AG20443 (cell line): ENCODE results near the gene ICOSLG.
"Not testable (repeated sequence)": the region's sequence is repeated elsewhere in the genome, so short reads cannot be mapped to it uniquely, and the experiment has no call there.

Source experiments
- DNase-seq: peaks from one replicate; pipeline ENCODE4 v3.0.0; 2012; ENCODE audit warnings: low spot score, mixed read lengths

ICOSLG gene

GRCh38 chr21:44240842-44241241 is at the start of gene ICOSLG:
Gene ICOSLG (minus strand): TSS chr21:44240943. CDS start chr21:44240817, 126 bp downstream.
- not testable (repeated sequence) for DNase-seq

- DNase-seq: no peak
Observed at GRCh38 chr21:44289381-44290010, 48.8 kb upstream of the ICOSLG start.

- no peak for DNase-seq
Observed at GRCh38 chr21:44288251-44289110, 47.7 kb upstream of the ICOSLG start.

GRCh38 chr21:44286716-44287632 is 46.2 kb upstream of the ICOSLG start:
- DNase-seq: no peak

- no peak for DNase-seq
Observed at GRCh38 chr21:44286086-44286715, 45.5 kb upstream of the ICOSLG start.

GRCh38 chr21:44285138-44285992 is 44.6 kb upstream of the ICOSLG start, which contains the start of gene AIRE:
Gene AIRE (plus strand): TSS chr21:44285876. CDS start chr21:44286007, 131 bp downstream.
- DNase-seq: peak; percentile 80

- no peak for DNase-seq
Observed at GRCh38 chr21:44283948-44284347, 43.2 kb upstream of the ICOSLG start.

- DNase-seq: not testable (repeated sequence)
Observed at GRCh38 chr21:44283211-44283785, 42.6 kb upstream of the ICOSLG start.

- no peak for DNase-seq
Observed at GRCh38 chr21:44282370-44282769, 41.6 kb upstream of the ICOSLG start.

GRCh38 chr21:44281801-44282200 is 41.1 kb upstream of the ICOSLG start:
- DNase-seq: no peak

- no peak for DNase-seq
Observed at GRCh38 chr21:44279354-44280260, 38.9 kb upstream of the ICOSLG start.

GRCh38 chr21:44275041-44275440 is 34.3 kb upstream of the ICOSLG start:
- no peak for DNase-seq

GRCh38 chr21:44273046-44273445 is 32.3 kb upstream of the ICOSLG start:
- DNase-seq: no peak

- DNase-seq: no peak
Observed at GRCh38 chr21:44272284-44272858, 31.6 kb upstream of the ICOSLG start.

GRCh38 chr21:44271558-44272283 is 31.0 kb upstream of the ICOSLG start:
- DNase-seq: no peak

- DNase-seq: no peak
Observed at GRCh38 chr21:44269090-44269489, 28.3 kb upstream of the ICOSLG start.

- no peak for DNase-seq
Observed at GRCh38 chr21:44267655-44268142, 27.0 kb upstream of the ICOSLG start.

- no peak for DNase-seq
Observed at GRCh38 chr21:44265734-44266270, 25.1 kb upstream of the ICOSLG start.
